NCI-H510A treated with DMSO at 0.1 percent for 48 hours (cell line): ENCODE measurements around the gene PSMD6.

Source experiments
- DNase-seq: peaks from one replicate; lab custom pipeline; 2025; lab: John Stamatoyannopoulos, UW

PSMD6 gene

DNA sequence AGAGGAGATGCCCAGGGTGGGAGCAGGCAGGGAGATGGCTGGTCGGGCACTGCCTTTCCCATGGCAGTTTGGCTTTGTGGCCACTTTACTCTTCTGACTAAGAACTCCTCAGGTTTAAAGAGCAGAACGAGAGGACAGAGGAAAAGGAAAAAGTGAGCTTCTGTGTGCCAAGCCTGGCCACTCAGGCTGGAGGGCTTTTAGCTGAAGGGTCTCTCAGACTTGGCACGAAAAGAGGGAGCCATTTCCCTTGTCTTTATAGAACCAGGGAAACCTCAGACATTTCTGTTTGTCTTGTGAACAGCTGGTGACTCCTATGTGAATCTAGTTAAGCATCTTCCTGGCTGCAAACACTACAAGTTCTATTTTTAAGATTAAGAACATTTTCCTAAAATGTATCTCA is 23.3 kb upstream of the PSMD6 start:
- DNase-seq, result no peak

GRCh38 chr3:64042952-64043351 is 19.7 kb upstream of the PSMD6 start:
- DNase-seq, result no peak

DNA sequence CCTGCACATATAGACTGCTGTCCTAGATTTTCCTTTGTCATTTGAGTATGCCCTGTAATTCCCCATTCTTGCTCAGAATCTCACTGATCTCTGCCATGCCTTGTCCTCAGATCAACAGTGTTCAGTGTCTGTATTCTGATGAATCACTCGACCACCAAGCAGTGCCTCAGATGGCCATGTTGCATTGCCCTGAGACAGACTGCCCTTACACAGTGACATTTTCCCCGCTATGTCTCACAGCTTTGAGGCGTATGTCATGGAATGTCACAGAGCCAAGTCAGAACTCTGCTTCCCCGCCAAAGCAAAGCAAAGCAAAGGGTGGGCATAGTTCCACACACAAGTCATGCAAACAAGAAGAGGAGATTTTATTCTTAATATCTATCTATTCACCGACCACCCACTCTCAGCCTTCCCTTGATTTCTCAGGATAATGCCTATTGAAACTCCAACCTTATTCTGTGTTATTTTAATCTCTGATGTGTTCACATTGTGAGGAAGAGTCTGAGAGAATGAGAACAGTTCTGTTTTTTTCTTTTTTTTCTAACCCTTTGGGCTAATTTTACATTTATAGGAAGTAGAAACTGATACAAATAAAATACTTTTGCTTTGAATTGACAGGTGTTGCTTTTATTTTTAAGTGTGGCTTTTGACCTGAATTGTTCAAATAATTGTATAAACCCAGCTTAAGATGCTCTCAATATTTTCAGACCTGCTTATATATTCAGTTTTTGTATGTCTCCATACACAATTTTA is 16.9 kb upstream of the PSMD6 start:
- no peak for DNase-seq

DNA sequence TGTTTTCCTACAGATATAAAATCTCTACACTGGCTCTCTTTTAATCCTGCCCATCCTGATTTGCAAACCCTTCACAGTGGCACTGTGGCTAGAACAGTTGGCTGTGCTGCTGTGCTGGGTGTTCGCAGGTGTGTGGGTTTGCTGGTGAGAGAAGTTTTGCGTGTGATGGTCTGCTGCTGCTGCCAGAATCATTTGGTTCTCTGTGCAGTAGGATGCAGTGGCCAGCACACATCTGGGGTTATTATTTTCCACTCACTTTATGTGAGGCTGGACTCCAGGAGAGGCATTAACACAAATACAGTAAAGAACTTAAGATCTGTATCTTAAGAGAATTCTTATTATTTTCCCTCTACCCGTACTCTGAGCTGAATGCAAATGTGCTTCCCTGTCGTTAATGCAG is 16.0 kb upstream of the PSMD6 start:
- DNase-seq, result no peak

DNA sequence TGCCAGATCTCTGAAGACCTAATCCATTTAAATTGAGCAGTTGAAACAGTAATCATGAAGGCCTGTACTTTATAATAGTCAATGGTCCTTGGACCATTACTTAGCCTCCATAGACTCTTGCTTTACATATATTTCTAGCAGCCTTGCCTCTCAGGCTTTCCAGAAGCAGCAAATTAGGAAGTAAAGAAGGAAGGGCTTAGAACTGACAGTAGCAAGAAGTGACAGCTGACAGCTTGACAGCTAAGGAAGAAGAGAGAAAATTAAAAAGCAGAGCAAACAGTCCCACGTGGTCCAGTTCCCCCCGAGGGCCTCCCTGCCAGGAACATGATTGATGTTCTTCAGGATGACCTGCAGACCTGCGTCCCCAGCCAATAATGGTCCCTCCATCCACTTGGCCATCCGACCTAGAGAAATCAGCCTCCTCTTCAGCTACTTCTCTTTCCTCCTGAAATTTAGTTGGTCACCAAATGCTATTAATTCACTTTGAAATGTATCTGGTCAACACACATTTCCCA is 15.0 kb upstream of the PSMD6 start:
- DNase-seq, result no peak

DNA sequence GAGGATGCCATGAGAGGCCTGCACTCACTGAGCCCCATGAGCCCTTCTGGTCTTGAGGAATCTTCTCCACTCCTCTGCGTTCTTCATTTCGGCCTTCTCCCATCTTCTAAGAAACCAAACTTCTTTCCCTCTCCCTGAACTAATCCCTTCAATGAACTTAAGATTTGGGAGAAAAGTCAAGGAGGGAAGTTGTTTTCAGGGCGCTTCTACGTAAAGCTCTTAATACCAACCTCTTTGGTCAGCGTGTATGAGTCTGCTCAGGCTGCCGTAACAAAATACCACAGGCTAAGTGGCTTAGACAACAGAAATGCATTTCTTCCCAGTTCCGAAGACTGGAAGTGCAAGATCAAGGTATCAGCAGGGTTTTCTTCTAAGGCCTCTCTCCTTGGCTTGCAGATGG is 13.8 kb upstream of the PSMD6 start:
- DNase-seq, result no peak

DNA sequence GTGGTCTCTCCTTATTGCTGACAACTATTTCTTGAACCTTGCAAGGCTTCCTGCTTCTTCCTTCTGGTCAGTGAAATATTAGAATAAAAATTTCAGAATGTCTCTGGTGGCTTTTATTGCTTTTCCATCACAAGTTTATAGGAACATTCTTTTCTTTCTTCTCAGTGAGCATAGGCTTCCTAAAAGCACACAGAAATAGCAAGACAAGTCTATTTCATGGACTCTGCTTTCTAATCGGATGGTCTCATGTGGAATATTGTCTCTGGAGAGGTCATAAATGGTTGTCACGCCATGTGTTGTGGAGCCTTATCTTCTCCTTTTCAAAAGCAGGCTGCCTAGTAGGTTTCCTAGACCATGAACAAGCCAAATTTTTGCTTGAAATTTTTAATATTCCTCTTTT is 9.8 kb upstream of the PSMD6 start:
- DNase-seq, result no peak

DNA sequence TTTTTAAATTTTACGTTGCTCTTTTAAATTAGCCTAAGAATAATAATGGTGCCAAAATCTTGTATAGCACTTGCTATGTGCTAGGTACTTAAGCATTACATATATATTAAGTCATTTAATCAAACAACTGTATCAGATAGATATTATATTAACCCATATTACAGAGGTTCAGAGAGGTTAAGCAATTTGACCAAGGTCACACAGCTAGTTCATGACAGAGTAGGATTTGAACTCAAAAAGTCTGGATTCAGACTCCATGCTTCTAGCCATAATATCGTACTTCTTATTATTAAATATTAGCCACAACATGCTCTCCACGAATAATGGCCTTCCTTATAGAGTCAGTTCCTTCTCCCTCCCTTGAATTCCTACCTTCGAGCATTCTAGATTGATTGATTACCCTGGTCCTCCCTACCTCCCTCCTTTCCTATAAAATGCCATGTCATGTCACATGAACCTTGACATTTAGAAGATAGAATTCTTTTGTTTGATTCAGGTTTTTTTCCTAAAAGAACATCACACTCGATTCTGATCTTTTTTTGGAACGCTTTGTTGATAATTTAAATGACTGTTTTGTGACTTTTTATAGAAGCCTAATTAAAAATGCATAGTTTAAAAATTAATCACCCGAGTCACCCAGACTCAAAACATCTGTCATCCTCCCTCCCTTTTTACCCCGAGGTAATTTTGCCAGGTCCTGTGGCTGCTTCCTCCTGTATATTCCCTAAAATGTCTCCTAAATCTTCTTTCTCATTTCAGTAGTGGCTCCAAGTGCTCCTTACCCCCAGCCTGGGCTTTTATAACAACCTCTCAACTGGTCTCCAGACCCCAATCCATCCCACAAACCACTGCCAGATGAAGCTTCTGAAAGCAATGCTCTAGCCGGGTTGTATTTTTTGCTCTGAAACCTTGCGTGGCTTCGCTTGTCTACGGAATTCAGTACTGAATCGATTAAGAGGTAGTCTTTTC is 8.5 kb upstream of the PSMD6 start:
- DNase-seq, result no peak

- peak; percentile 66 for DNase-seq
Observed at GRCh38 chr3:64030741-64031140, 7.4 kb upstream of the PSMD6 start.

DNA sequence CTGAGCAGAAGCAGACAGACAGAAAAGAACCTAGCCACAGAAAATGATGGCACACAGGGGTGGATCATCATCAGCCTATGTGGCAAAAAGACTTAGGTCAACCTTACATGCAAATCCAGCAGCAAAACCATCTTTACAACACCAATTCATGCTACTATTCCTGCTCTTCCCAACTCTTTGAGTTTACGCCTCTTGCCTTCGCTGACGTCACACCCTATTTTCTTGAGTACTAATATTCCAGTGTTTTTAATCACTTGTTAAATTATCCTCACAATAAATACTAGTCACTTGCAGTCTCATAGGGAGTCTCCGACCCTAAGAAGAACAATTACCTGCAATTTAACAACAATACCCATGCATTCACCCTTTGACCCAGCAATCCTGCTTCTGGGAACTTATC is 6.0 kb upstream of the PSMD6 start:
- no peak for DNase-seq

GRCh38 chr3:64028754-64029153 is 5.5 kb upstream of the PSMD6 start:
- DNase-seq, result no peak

DNA sequence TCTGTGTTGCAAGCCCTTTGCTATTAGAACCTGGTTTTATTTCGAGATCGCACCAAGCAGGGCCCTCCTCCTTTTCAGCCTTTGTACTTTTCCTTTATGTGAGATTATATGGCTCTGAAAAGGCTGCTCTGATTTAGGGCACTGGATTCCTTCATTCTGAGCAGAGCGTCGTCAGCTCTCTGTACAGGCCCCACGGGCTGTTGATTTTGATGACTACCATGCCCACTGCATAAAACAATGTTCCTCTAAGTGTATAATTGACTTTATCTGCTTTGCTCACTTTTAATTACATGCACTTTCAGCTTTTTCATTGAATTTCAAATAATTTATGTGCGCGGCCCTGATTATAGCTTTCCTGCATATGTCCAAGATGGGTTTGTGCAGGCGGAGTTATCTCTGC is 4.4 kb upstream of the PSMD6 start:
- DNase-seq, result no peak

- no peak for DNase-seq
Observed at GRCh38 chr3:64026346-64026745, 3.1 kb upstream of the PSMD6 start.

GRCh38 chr3:64023861-64024223 is 548 bp upstream of the PSMD6 start:
- DNase-seq, result no peak

GRCh38 chr3:64022451-64023186 is 675 bp downstream of the PSMD6 start:
- DNase-seq, result no peak

DNA sequence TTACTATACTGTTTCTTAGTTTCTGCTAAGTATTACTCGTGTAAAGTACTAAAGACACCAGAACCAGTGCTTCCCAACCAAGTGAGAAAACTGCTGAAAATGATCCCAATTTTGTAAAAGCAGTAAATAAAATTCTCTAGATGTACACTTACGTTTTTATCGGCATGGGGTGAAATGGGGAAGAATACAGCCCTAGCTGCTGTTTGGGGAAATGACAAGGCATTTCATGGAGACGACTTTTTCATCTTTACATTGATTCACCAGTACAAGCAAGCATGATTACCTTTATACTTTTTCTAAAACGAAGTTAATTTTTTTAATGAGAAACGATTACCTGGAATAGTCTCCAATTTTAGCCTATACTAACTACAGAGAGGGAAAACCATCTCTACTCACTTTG is 1.4 kb downstream of the PSMD6 start:
- DNase-seq, result no peak

GRCh38 chr3:64019879-64020278 is 3.4 kb downstream of the PSMD6 start:
- DNase-seq, result no peak

DNA sequence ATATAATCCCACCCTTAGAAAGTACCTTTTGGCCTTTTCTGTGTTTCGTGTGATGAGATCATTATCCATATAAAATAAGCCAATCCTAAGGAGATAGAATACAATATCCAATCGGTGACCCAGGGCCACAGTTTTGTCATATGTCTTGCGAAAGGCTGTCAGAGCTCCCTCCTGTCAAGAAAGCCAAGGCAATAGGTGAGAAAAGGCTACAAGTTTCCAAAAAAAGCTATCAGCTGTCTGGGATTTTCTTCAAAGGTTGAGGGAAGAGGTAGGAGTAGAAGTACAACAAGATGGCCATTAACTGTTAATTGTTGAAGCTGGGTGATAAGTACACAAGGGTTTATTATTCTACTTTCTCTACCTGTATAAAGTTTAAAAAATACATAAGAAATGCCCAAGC is 4.0 kb downstream of the PSMD6 start:
- no peak for DNase-seq

DNA sequence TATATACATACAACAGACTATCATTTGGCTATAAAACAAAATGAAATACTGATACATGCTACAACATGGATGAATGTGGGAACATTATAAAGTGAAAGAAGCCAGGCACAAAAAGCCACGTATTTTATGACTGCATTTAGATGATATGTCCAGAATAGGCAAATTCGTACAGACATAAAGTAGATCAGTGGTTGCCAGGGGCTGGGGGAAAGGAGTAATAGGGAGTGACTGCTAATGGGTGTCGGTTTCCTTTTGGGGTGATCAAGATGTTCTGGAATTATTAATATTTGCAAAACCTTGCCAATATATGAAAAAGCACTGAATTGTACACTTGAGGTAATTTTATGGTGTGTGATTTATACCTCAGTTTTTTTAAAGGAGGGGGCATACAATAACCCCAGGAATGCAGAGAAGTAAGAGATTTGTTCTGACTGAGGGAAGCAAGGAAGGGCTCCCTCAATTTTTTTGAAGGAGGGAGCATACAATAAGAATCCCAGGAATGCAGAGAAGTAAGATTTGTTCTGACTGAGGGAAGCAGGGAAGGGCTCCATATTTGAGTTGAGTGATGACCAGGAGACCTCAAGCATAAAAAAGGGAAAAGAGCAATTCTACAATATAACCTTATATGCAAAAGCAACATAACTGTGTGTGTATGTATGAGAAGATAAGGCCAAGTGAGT is 6.2 kb downstream of the PSMD6 start:
- no peak for DNase-seq

DNA sequence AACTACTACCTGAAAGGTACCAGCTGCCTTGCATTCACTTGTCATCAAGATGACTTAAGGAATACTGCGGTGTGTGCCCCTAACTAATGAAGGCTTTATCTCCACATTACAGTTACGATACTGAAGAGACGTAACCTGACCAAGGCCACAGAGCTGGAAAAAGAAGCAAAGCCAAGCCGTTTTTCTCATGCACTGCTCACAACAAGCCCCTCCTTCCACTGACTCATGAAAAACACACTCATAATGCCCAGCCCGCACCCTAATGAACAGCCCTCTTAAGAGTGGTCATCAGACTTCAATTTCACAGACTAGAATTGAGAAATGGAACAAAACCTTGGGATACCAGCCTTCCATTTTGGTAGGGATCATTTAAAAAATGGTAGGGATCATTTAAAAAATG is 11.6 kb downstream of the PSMD6 start:
- no peak for DNase-seq

DNA sequence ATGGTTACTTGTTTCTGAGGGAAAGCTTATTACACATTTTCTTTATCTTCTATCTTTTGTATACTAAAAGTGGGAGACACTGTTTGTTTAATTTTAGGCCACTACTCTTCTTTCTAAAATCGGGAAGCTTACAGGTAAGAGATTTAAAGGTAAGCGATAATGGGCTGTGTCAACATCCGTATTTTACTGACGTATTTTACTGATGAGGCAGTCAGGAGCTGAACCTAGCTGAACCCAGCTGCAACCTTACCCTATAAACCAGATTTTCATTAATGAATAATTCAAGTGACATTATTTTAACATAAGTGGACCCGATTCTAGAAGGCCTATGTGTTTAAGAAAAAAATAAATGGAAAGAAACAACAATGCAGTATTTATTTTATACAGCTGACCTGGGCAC is 13.1 kb downstream of the PSMD6 start:
- no peak for DNase-seq

- DNase-seq, result no peak
Observed at GRCh38 chr3:64009528-64009927, 13.8 kb downstream of the PSMD6 start.
